SHP77 (cell line): ENCODE measurements around the gene ARFGEF2.
"Not testable (repeated sequence)": the region's sequence is repeated elsewhere in the genome, so short reads cannot be mapped to it uniquely, and the experiment has no call there.

Experiments
- DNase-seq, 2 experiments: peaks; one replicate each; lab custom pipeline; 2025; lab: John Stamatoyannopoulos, UW

ARFGEF2 gene

GRCh38 chr20:48956052-48956451, 34.5 kb downstream of the ARFGEF2 start:
- DNase-seq = no peak

GRCh38 chr20:48957053-48957481, 35.6 kb downstream of the ARFGEF2 start:
- no peak for DNase-seq

- DNase-seq = no peak
These were observed 36.0 kb downstream of the ARFGEF2 start for GRCh38 chr20:48957533-48957932.

- no peak for DNase-seq
These were observed 37.2 kb downstream of the ARFGEF2 start for GRCh38 chr20:48958743-48959142.

- no peak for DNase-seq
These were observed 38.5 kb downstream of the ARFGEF2 start for GRCh38 chr20:48959899-48960550.

GRCh38 chr20:48962421-48962820, 40.9 kb downstream of the ARFGEF2 start:
- DNase-seq = no peak

GRCh38 chr20:48962976-48963771, 41.7 kb downstream of the ARFGEF2 start:
- no peak for DNase-seq

- no peak for DNase-seq
These were observed 43.8 kb downstream of the ARFGEF2 start for GRCh38 chr20:48965189-48965910.

- no peak for DNase-seq
These were observed 49.3 kb downstream of the ARFGEF2 start for GRCh38 chr20:48970681-48971365.

GRCh38 chr20:48971956-48972355, 50.4 kb downstream of the ARFGEF2 start:
- DNase-seq = no peak

- DNase-seq = no peak
These were observed 51.3 kb downstream of the ARFGEF2 start for GRCh38 chr20:48972816-48973215.

GRCh38 chr20:48975955-48976354, 54.4 kb downstream of the ARFGEF2 start:
- DNase-seq = no peak

- DNase-seq = not testable (repeated sequence)
These were observed 58.5 kb downstream of the ARFGEF2 start for GRCh38 chr20:48979980-48980379.

GRCh38 chr20:48983423-48984400, 62.2 kb downstream of the ARFGEF2 start:
- DNase-seq = no peak

- no peak for DNase-seq
These were observed 63.2 kb downstream of the ARFGEF2 start for GRCh38 chr20:48984575-48985219.

GRCh38 chr20:48986899-48987298, 65.4 kb downstream of the ARFGEF2 start:
- peak in 1 of 2 experiments; percentile 14 for DNase-seq

GRCh38 chr20:48990467-48990866, 69.0 kb downstream of the ARFGEF2 start:
- no peak for DNase-seq

- DNase-seq = peak; percentile 3 to 7
These were observed 74.1 kb downstream of the ARFGEF2 start for GRCh38 chr20:48995589-48995988.

GRCh38 chr20:48999890-49000870, 78.7 kb downstream of the ARFGEF2 start:
- no peak for DNase-seq
